Measurements from ENCODE around the gene SLC19A1.
"Not testable (repeated sequence)": the region's sequence is repeated elsewhere in the genome, so short reads cannot be mapped to it uniquely, and the experiment has no call there.

SLC19A1 gene

DNA sequence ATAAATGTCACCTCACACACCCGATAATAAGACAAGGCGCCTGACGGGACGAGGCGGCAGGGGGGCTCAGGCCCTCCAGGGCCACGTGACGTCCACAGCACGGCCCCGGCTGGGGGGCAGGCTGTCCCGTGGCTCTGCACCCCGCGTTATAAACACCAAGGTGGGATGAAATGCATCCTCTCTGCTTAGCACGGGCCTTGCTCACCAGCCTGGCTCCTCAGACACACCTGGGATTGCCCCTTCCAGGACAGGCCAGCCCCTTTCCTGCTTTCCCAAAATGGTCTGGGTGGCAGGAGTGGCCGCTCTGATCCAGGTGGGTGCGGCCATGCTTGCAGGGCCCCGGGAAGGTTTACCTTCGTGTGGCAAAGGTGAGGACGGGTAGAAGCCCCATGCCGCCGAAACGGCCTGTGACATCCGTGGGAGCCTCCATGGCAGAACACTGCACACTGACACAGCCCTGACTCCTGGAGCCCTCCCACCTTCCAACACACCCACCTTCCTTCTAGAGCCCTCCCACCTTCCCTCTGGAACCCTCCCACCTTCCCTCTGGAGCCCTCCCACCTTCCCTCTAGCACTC is 35.9 kb downstream of the SLC19A1 start:
- Histone ChIP-seq H3K27ac (replicated peaks) (no peak overlapping the region), H3K4me3 (replicated peaks; ENCODE audit: insufficient read depth, low read length) (no peak overlapping the region), H3K27me3 (ENCODE audit: insufficient read depth, poor library complexity, severe bottlenecking) (peaks cover 13% of the 10 kb centered on the region)
- DNase-seq (ENCODE audit: low read depth in 1 of 2, low spot score in 1 of 2), result no peak
- no peak for TF ChIP-seq GABPA (IDR thresholded peaks at IDR 0.05; ENCODE audit: low read depth)

DNA sequence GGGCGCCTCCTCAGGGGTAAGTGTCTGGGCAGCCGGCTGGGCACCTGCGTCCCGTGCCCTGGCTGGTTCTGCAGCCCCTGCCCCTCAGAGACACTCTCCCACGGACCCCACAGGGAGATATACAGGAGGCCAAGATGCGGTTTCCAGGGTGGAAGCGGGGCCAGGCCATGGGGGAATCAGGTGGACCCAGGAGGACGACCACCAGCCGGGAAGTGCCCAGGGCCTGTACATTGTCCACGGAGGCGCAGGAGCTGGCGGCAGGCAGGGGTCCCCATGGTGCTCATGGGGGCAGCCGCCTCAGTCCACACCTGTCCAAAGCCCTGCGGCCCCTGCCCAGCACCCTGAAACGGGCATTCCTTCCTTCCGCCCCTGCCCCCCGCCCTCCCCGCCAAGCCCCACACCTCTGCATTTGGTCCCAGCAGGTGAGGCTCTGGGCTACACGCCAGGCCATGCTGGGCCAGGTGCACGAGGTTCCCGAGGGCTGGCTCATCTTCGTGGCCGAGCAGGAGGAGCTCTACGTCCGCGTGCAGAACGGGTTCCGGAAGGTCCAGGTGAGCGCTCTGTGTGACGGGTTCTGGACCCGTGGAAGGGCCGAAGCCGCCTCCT is 36.7 kb downstream of the SLC19A1 start:
- Histone ChIP-seq H3K27me3 (ENCODE audit: insufficient read depth, poor library complexity, severe bottlenecking) (peaks cover 13% of the 10 kb centered on the region), H3K27ac (replicated peaks) (no peak overlapping the region), H3K4me3 (replicated peaks; ENCODE audit: insufficient read depth, low read length) (no peak overlapping the region)
- DNase-seq (ENCODE audit: low read depth in 1 of 2, low spot score in 1 of 2), result no peak
- TF ChIP-seq REST (IDR thresholded peaks at IDR 0.05; ENCODE audit: insufficient replicate concordance, low read depth), result no peak
- TF ChIP-seq SPI1 (IDR thresholded peaks at IDR 0.05; ENCODE audit: borderline replicate concordance, low read depth), result no peak
- no peak for TF ChIP-seq POLR2AphosphoS5 (IDR thresholded peaks at IDR 0.05; ENCODE audit: low read depth)
- TF ChIP-seq GABPA (IDR thresholded peaks at IDR 0.05; ENCODE audit: low read depth), result no peak
- TF ChIP-seq CTCF (IDR thresholded peaks at IDR 0.05; ENCODE audit: insufficient read depth, low read length), result no peak

DNA sequence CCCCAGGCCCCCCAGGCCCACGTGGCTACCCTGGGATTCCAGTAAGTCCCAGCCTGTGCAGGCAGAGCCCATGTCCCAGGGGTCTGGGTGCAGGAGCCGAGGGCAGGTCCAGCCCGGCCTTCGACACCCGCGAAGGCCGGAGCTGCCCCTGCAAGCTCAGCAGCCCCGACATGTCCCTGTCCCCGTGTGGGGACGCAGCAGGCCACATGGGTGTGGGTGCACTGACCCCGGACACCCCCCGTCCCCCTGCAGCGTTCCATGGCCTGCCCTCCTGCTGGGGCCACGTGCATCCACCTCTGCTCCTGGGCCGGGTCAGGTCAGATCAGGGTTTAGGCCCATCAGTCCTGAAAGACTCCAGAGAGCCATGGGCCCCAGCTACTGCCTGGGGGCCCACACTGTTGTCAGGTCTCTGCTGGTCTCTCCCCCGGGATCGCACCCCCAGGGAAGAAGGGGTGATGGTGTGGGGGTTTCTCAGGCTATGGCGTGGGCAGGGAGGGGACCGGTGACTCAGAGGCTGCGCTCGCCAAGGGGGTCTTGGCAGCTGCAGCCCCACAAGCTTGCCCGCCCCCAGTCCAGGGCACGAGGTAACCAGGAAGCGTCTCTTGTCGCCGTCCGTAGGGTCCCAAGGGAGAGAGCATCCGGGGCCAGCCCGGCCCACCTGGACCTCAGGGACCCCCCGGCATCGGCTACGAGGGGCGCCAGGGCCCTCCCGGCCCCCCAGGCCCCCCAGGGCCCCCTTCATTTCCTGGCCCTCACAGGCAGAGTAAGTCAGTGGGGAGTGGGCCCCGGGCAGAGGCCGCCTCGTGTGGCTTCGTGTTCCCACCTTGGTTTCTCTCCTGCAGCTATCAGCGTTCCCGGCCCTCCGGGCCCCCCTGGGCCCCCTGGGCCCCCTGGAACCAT is 37.5 kb downstream of the SLC19A1 start:
- TF ChIP-seq GABPA (IDR thresholded peaks at IDR 0.05; ENCODE audit: low read depth), result no peak
- TF ChIP-seq CTCF (IDR thresholded peaks at IDR 0.05; ENCODE audit: insufficient read depth, low read length), result no peak
- TF ChIP-seq SPI1 (IDR thresholded peaks at IDR 0.05; ENCODE audit: borderline replicate concordance, low read depth), result no peak
- no peak for TF ChIP-seq REST (IDR thresholded peaks at IDR 0.05; ENCODE audit: insufficient replicate concordance, low read depth)
- TF ChIP-seq POLR2AphosphoS5 (IDR thresholded peaks at IDR 0.05; ENCODE audit: low read depth), result no peak
- peaks cover 13% of the 10 kb centered on the region for H3K27me3 ChIP-seq (ENCODE audit: insufficient read depth, poor library complexity, severe bottlenecking)

GRCh38 chr21:45504021-45504515 is 38.2 kb downstream of the SLC19A1 start:
- DNase-seq (ENCODE audit: low read depth in 1 of 2, low spot score in 1 of 2), result no peak
- Histone ChIP-seq H3K27me3 (ENCODE audit: insufficient read depth, poor library complexity, severe bottlenecking) (peaks cover 13% of the 10 kb centered on the region), H3K4me3 (replicated peaks; ENCODE audit: insufficient read depth, low read length) (no peak overlapping the region), H3K27ac (replicated peaks) (no peak overlapping the region)
- TF ChIP-seq GABPA (IDR thresholded peaks at IDR 0.05; ENCODE audit: low read depth) (no peak), CTCF (IDR thresholded peaks at IDR 0.05; ENCODE audit: insufficient read depth, low read length) (no peak), REST (IDR thresholded peaks at IDR 0.05; ENCODE audit: insufficient replicate concordance, low read depth) (no peak), SPI1 (IDR thresholded peaks at IDR 0.05; ENCODE audit: borderline replicate concordance, low read depth) (no peak), POLR2AphosphoS5 (IDR thresholded peaks at IDR 0.05; ENCODE audit: low read depth) (no peak)

More for the DNA sequence above, 37.5 kb downstream of the SLC19A1 start:
- no peak for DNase-seq (ENCODE audit: low read depth in 1 of 2, low spot score in 1 of 2)
- no peak overlapping the region for H3K27ac ChIP-seq (replicated peaks)
- H3K4me3 ChIP-seq (replicated peaks; ENCODE audit: insufficient read depth, low read length), result no peak overlapping the region

DNA sequence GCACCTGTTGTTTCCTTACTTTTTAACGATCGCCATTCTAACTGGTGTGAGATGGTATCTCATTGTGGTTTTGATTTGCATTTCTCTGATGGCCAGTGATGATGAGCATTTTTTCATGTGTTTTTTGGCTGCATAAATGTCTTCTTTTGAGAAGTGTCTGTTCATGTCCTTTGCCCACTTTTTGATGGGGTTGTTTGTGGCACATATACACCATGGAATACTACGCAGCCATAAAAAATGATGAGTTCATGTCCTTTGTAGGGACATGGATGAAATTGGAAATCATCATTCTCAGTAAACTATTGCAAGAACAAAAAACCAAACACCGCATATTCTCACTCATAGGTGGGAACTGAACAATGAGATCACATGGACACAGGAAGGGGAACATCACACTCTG is 39.0 kb downstream of the SLC19A1 start:
- not testable (repeated sequence) for H3K4me3 ChIP-seq (replicated peaks; ENCODE audit: insufficient read depth, low read length); H3K27ac ChIP-seq (replicated peaks); DNase-seq (ENCODE audit: low read depth in 1 of 2, low spot score in 1 of 2)
- H3K27me3 ChIP-seq (ENCODE audit: insufficient read depth, poor library complexity, severe bottlenecking), result peaks cover 13% of the 10 kb centered on the region

Data from HL-60 (cell line).